ENCODE measurements around the gene IER5L. TPM values are rescaled to one million over a fixed set of nuclear protein-coding genes. Genes with fewer than 3 reads are reported as not detected.

Gene IER5L
- total and polyA plus RNA-seq, 8 donors: 5.7 to 21.4 (median 8.2) TPM

- intact Hi-C loops (cut with DNase I): loop anchor here in 1 of 2 donors (10.0 kb wide), 1 partner anchor 469 kb away; no protein-coding TSS in a partner anchor
- Histone ChIP-seq H3K4me3 (no peak overlapping the region), H3K27me3 (no peaks in the 10 kb centered on the region), H3K9me3 (no peaks in the 10 kb centered on the region), H3K36me3 (peaks cover 0 to 60% of the 10 kb centered on the region in 2 donors), H3K27ac (peak overlapping the region; percentile 73 to 81), H3K4me1 (peaks cover 57 to 73% of the 10 kb centered on the region in 2 donors)
- ATAC-seq (no peak), DNase-seq (no peak)
- TF ChIP-seq, protein P1, sequence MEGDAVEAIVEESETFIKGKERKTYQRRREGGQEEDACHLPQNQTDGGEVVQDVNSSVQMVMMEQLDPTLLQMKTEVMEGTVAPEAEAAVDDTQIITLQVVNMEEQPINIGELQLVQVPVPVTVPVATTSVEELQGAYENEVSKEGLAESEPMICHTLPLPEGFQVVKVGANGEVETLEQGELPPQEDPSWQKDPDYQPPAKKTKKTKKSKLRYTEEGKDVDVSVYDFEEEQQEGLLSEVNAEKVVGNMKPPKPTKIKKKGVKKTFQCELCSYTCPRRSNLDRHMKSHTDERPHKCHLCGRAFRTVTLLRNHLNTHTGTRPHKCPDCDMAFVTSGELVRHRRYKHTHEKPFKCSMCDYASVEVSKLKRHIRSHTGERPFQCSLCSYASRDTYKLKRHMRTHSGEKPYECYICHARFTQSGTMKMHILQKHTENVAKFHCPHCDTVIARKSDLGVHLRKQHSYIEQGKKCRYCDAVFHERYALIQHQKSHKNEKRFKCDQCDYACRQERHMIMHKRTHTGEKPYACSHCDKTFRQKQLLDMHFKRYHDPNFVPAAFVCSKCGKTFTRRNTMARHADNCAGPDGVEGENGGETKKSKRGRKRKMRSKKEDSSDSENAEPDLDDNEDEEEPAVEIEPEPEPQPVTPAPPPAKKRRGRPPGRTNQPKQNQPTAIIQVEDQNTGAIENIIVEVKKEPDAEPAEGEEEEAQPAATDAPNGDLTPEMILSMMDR (IDR thresholded peaks at IDR 0.05): no peak
Measured at GRCh38 chr9:129145316-129145715, 32.7 kb downstream of the IER5L start.

DNA sequence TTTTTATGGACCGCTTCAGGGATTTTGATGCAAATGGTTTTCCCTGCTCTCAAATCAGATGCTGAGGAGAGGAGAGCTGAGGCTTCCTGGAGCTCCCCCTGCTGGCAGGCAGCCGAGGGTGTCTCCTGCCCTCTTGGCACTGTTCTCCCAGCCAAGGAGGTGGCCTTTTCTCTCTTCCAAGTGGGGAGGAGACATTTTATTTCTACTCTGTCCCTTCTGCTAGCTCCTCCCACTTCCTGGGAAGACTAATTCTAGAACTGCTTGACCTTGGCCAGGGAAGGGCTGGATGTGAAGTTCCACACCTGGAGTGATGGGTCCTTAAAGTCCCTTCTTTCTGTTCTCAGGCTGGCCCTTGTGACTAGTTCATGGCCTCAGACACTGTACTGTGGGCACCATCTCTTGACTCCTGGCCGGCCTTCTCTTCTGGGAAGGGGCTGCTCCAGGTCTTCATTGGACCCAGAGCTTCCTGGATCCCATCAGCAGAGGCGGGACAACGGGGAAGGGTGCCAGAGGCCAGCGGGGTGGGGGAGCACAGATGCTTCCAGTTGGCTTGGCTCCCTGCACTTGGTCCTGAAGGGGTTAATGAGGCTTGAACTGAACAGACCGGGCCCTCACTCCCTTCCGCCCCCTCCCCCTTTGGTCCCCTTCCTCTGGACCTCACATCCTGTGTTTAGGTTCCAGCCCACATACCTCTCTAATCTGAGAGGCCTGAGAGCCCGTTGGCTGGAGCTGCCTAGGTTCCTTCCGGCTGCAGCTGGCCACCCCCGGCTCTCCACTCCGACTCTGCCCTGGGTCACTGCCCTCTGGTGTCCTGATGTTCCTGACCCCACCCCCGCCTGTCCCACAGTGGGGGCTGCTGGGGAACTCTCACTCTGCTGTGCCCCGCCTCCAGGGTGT, 34.8 kb downstream of the IER5L start:
- ATAC-seq: peak; percentile 37
- H3K27ac ChIP-seq: peak overlapping the region; percentile 99 to 100
- TF ChIP-seq, protein P1 (IDR thresholded peaks at IDR 0.05): peak; percentile 83 to 96
- no peaks in the 10 kb centered on the region for H3K27me3 ChIP-seq
- H3K4me3 ChIP-seq: no peak overlapping the region
- no peaks in the 10 kb centered on the region for H3K9me3 ChIP-seq
- H3K4me1 ChIP-seq: peaks cover 72 to 86% of the 10 kb centered on the region in 2 donors
- peak; percentile 78 to 92 (median 88) for DNase-seq
- intact Hi-C loops (cut with DNase I): loop anchor here in 1 of 2 donors (10.0 kb wide), 1 partner anchor 472 kb away; no protein-coding TSS in a partner anchor
- H3K36me3 ChIP-seq: peaks cover 0 to 51% of the 10 kb centered on the region in 2 donors

- Histone ChIP-seq H3K4me1 (peaks cover 76 to 92% of the 10 kb centered on the region in 2 donors), H3K9me3 (no peaks in the 10 kb centered on the region), H3K27ac (peak overlapping the region; percentile 99 to 100), H3K36me3 (peaks cover 0 to 51% of the 10 kb centered on the region in 2 donors), H3K27me3 (no peaks in the 10 kb centered on the region), H3K4me3 (peak overlapping the region in 1 of 2 donors; percentile 7)
- DNase-seq (no peak), ATAC-seq (no peak)
- intact Hi-C loops (cut with DNase I): loop anchor here in 1 of 2 donors (10.0 kb wide), 1 partner anchor 472 kb away; no protein-coding TSS in a partner anchor
- TF ChIP-seq, protein P1 (IDR thresholded peaks at IDR 0.05): no peak
Measured at GRCh38 chr9:129142138-129142935, 35.7 kb downstream of the IER5L start.

DNA sequence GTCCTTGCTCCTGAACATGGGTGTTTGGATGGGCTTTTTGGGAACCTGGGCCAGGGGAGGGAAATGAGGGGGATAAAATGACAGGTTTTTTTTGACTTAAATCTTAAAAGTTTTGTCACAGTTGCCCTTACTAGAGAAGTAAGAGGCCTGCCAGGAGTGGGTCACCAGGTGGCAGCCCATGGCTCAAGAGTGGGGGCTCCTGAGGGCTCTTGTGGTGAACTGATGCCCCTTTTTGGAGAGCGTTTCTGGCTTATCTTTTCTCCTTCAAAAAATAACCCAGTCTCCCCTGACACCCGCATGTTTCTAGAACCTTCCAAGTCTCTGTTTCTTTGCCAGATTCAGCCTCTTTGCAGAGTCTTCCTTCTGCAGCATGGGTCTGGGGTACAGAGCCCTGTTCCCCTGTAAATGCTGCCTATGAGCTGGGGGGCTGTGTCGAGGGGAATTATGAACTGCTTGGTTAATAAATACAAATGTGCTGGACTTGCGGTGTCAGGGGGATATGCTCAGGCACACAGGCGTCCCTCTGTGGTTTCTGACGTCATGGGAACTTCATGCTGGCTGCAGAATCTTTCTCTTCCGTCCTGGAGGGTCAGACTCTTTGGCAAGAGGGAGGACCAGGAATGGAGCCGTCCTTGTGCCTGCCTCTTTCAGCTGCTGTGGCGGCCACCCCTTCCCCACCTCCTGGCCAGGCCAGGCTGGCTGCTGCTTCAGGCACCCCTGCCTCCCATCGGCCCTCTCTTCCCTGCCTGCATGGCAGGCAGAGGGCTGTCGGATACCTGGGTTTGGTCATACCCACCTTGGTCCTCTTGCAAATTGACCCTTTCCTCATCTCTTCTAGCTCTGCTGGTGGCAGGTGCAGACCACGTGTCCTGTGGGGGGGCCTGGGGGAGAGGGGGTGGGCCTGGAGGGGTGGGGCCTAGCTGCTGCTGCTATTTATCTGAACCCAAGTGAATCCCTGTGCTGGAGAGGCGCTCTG, 36.7 kb downstream of the IER5L start:
- Histone ChIP-seq H3K4me3 (peak overlapping the region; percentile 32 to 50), H3K27me3 (no peaks in the 10 kb centered on the region), H3K4me1 (peaks cover 70 to 90% of the 10 kb centered on the region in 2 donors), H3K27ac (peak overlapping the region; percentile 99 to 100), H3K36me3 (peaks cover 0 to 51% of the 10 kb centered on the region in 2 donors), H3K9me3 (no peaks in the 10 kb centered on the region)
- ATAC-seq (peak; percentile 12), DNase-seq (peak in 3 of 4 donors; percentile 71 to 85 (median 80))
- intact Hi-C loops (cut with DNase I): loop anchor here in 1 of 2 donors (10.0 kb wide), 1 partner anchor 473 kb away; no protein-coding TSS in a partner anchor
- TF ChIP-seq, protein P1 (IDR thresholded peaks at IDR 0.05): no peak
